Measurements from ENCODE around the gene FHOD3. TPM values are rescaled to one million over a fixed set of nuclear protein-coding genes. Genes with fewer than 3 reads are reported as not detected.

FHOD3 gene
- total and polyA plus RNA-seq, 9 of the 15 experiments (the other 6 are each of a cell fraction or from before 2014, with no cell fraction given): 0.11 TPM; not detected in 8

DNA sequence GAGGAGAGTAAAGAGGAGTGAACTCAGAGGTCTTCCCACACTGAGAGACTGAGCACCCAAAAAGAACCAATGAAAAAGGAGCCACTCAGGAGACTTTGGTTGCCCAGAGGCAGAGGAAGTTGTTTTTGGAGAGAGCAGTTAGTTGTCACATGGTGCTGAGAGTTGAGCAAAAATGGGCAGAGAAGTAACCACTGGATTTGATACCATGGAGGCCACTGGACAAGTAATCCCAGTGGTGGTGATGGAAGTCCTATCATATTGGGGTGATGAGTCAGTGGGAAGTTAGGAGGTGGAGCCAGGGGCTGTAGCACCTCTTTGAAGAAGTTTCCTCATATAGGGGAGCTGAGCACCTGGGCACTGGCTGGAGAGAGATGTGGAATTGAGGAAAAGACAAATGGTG is 295.5 kb downstream of the FHOD3 start:
- ChIA-PET POLR2A (no interaction called here), CTCF (ENCODE audit: low intra/inter-chr PET ratio) (no interaction called here)
- H3K27me3 ChIP-seq (ENCODE audit: control insufficient read depth in 2 of 2, insufficient read depth in 2 of 2, low read length in 2 of 2): peaks cover 6 to 33% of the 10 kb centered on the region in 2 experiments; a peak in 3 of 5 replicates
- H3K27ac ChIP-seq (ENCODE audit: extremely low read depth, low read depth, low read length): no peak overlapping the region
- H3K36me3 ChIP-seq (ENCODE audit: control insufficient read depth, insufficient read depth, low read length): no peaks in the 10 kb centered on the region
- H3K4me3 ChIP-seq: no peak overlapping the region
- H3K9me1 ChIP-seq (ENCODE audit: control insufficient read depth, insufficient read depth, low read length): no peaks in the 10 kb centered on the region
- intact Hi-C loops (cut with micrococcal nuclease): no loop called here
- H3K79me2 ChIP-seq (ENCODE audit: control insufficient read depth, insufficient read depth, low read length): no peaks in the 10 kb centered on the region
- no peaks in the 10 kb centered on the region for H3K9me3 ChIP-seq (replicated peaks; ENCODE audit: control insufficient read depth, insufficient read depth, low read depth, low read length)
- 0 out of 2 replicates have a peak, but pooled peaks cover 4% of the 10 kb centered on the region for H4K20me1 ChIP-seq (replicated peaks; ENCODE audit: control insufficient read depth, insufficient read depth, low read length)
- BruUV-seq (replicated peaks): no TSS peak
- no peak for FAIRE-seq
- no peaks in the 10 kb centered on the region for H3K4me1 ChIP-seq (replicated peaks in 1 of 2; ENCODE audit: control insufficient read depth in 2 of 2, insufficient read depth in 2 of 2, low read length in 2 of 2)
- no peak overlapping the region for H2AFZ ChIP-seq (ENCODE audit: low read depth, low read length)
- TF ChIP-seq ZNF707 (CRISPR knock-in tag; conservative IDR thresholded peaks at IDR 0.05) (no peak), ZNF12 (CRISPR knock-in tag; IDR thresholded peaks at IDR 0.05) (no peak)
- no peak overlapping the region for H3K4me2 ChIP-seq (ENCODE audit: insufficient read depth, low read length)
- no peak for DNase-seq (ENCODE audit: extremely low read depth in 1 of 4, low spot score in 3 of 4)
- no peak for ATAC-seq
- in situ Hi-C loops (cut with MboI): no loop called here
- no peak overlapping the region for H3K9ac ChIP-seq (ENCODE audit: insufficient read depth in 1 of 2, low read depth in 2 of 2, low read length in 2 of 2)

DNA sequence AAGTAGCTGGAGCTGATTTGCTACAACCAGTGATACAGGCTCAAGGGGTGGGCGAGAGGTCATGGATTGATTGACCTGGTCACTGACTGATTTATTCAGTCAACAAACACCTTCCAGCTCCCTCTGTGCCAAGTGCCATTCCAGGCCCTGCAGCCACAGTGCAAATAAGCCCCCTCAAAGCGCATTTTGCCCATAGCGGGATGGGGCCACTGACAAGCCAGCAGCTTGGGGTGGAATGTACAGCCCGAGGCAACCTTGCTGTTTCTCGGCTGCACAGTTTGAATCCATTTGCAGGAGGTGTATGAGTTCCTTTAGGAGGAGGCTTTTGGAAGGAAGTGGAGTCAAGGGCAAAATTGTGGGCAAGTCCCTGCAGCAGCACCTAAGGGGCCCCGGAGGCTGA is 296.1 kb downstream of the FHOD3 start:
- in situ Hi-C loops (cut with MboI): no loop called here
- H3K9ac ChIP-seq (ENCODE audit: insufficient read depth in 1 of 2, low read depth in 2 of 2, low read length in 2 of 2): no peak overlapping the region
- intact Hi-C loops (cut with micrococcal nuclease): no loop called here

More for the DNA sequence above, 296.1 kb downstream of the FHOD3 start:
- 3% methylated on average over 6 of the region's 6 CpGs for WGBS (ENCODE audit: insufficient coverage, low coverage, missing lambda C conversion rate)
- no peaks in the 10 kb centered on the region for H3K4me1 ChIP-seq (replicated peaks in 1 of 2; ENCODE audit: control insufficient read depth in 2 of 2, insufficient read depth in 2 of 2, low read length in 2 of 2)
- ChIA-PET CTCF (ENCODE audit: low intra/inter-chr PET ratio) (no interaction called here), POLR2A (interaction anchor here (0.6 kb wide), 1 partner anchor 177 kb away, joined by 3 read pairs; no protein-coding TSS in a partner anchor)
- no peak overlapping the region for H2AFZ ChIP-seq (ENCODE audit: low read depth, low read length)
- DNase-seq (ENCODE audit: extremely low read depth in 1 of 4, low spot score in 3 of 4) (no peak), ATAC-seq (no peak), FAIRE-seq (no peak)
- H3K9me3 ChIP-seq (replicated peaks; ENCODE audit: control insufficient read depth, insufficient read depth, low read depth, low read length): no peaks in the 10 kb centered on the region
- no peaks in the 10 kb centered on the region for H3K79me2 ChIP-seq (ENCODE audit: control insufficient read depth, insufficient read depth, low read length)
- no TSS peak for BruUV-seq (replicated peaks)
- no peaks in the 10 kb centered on the region for H3K9me1 ChIP-seq (ENCODE audit: control insufficient read depth, insufficient read depth, low read length)
- no peak overlapping the region for H3K4me2 ChIP-seq (ENCODE audit: insufficient read depth, low read length)
- TF ChIP-seq ZNF583 (CRISPR knock-in tag; IDR thresholded peaks at IDR 0.05): no peak
- no peak for TF ChIP-seq NUFIP1 (IDR thresholded peaks at IDR 0.05; ENCODE audit: partially characterized antibody)
- TF ChIP-seq SAFB (IDR thresholded peaks at IDR 0.05; ENCODE audit: borderline replicate concordance, low read depth, low read length): no peak
- no peak for TF ChIP-seq THRAP3 (IDR thresholded peaks at IDR 0.05; ENCODE audit: borderline replicate concordance)
- no peak for TF ChIP-seq CHCHD3 (CRISPR knock-in tag; IDR thresholded peaks at IDR 0.05)
- no peak for TF ChIP-seq PTTG1 (tag; IDR thresholded peaks at IDR 0.05; ENCODE audit: low read depth)
- TF ChIP-seq, protein P1, sequence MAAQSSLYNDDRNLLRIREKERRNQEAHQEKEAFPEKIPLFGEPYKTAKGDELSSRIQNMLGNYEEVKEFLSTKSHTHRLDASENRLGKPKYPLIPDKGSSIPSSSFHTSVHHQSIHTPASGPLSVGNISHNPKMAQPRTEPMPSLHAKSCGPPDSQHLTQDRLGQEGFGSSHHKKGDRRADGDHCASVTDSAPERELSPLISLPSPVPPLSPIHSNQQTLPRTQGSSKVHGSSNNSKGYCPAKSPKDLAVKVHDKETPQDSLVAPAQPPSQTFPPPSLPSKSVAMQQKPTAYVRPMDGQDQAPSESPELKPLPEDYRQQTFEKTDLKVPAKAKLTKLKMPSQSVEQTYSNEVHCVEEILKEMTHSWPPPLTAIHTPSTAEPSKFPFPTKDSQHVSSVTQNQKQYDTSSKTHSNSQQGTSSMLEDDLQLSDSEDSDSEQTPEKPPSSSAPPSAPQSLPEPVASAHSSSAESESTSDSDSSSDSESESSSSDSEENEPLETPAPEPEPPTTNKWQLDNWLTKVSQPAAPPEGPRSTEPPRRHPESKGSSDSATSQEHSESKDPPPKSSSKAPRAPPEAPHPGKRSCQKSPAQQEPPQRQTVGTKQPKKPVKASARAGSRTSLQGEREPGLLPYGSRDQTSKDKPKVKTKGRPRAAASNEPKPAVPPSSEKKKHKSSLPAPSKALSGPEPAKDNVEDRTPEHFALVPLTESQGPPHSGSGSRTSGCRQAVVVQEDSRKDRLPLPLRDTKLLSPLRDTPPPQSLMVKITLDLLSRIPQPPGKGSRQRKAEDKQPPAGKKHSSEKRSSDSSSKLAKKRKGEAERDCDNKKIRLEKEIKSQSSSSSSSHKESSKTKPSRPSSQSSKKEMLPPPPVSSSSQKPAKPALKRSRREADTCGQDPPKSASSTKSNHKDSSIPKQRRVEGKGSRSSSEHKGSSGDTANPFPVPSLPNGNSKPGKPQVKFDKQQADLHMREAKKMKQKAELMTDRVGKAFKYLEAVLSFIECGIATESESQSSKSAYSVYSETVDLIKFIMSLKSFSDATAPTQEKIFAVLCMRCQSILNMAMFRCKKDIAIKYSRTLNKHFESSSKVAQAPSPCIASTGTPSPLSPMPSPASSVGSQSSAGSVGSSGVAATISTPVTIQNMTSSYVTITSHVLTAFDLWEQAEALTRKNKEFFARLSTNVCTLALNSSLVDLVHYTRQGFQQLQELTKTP (IDR thresholded peaks at IDR 0.05; ENCODE audit: low read depth in 1 of 2, partially characterized antibody in 2 of 2): no peak
- no peak for TF ChIP-seq BRD4 (IDR thresholded peaks at IDR 0.05)
- TF ChIP-seq ZNF324 (CRISPR knock-in tag; IDR thresholded peaks at IDR 0.05): no peak
- TF ChIP-seq ZNF436 (CRISPR knock-in tag; IDR thresholded peaks at IDR 0.05): no peak
- H3K27me3 ChIP-seq (ENCODE audit: control insufficient read depth in 2 of 2, insufficient read depth in 2 of 2, low read length in 2 of 2): peaks cover 6 to 33% of the 10 kb centered on the region in 2 experiments; a peak in 3 of 5 replicates
- H4K20me1 ChIP-seq (replicated peaks; ENCODE audit: control insufficient read depth, insufficient read depth, low read length): 0 out of 2 replicates have a peak, but pooled peaks cover 4% of the 10 kb centered on the region
- H3K36me3 ChIP-seq (ENCODE audit: control insufficient read depth, insufficient read depth, low read length): no peaks in the 10 kb centered on the region
- H3K4me3 ChIP-seq: no peak overlapping the region
- H3K27ac ChIP-seq (ENCODE audit: extremely low read depth, low read depth, low read length): no peak overlapping the region

Data from K562 (cell line).